HEK293T (cell line): ENCODE measurements around the gene TSPAN5.

Experiments
- CTCF ChIA-PET: fragments of 350-600 bp; formaldehyde crosslinking; extraction: SDS; loops from one replicate; lab custom pipeline; 2021; ENCODE audit warnings: antibody characterized with exemption, inconsistent platforms; lab: Yijun Ruan, JAX
- POLR2A ChIA-PET: fragments of 350-600 bp; formaldehyde crosslinking; extraction: SDS; loops from one replicate; lab custom pipeline; 2020; ENCODE audit warnings: antibody characterized with exemption, inconsistent platforms; lab: Yijun Ruan, JAX
- DNase-seq: peaks from one replicate; pipeline ENCODE4 v3.0.0; 2012; ENCODE audit warnings: mixed read lengths; ENCODE audit errors: extremely low spot score
- ARNT ChIP-seq: fragments of 450-650 bp; IDR thresholded peaks from 2 replicates; pipeline ENCODE4 v1.6.1; 2017; ENCODE audit warnings: mild to moderate bottlenecking
- BHLHE40 ChIP-seq: fragments of 450-650 bp; IDR thresholded peaks from 2 replicates; pipeline ENCODE4 v1.6.1; 2016; ENCODE audit warnings: mild to moderate bottlenecking, moderate library complexity, borderline replicate concordance
- CTBP1 ChIP-seq: fragments of 450-650 bp; IDR thresholded peaks from 2 replicates; pipeline ENCODE4 v1.6.1; 2016; ENCODE audit warnings: borderline replicate concordance
- ELF4 ChIP-seq: fragments of 450-650 bp; IDR thresholded peaks from 2 replicates; pipeline ENCODE4 v1.6.1; 2017; ENCODE audit warnings: antibody characterized with exemption
- FOXA1 ChIP-seq: fragments of 450-650 bp; IDR thresholded peaks from 2 replicates; pipeline ENCODE4 v1.6.1; 2016; ENCODE audit warnings: mild to moderate bottlenecking
- FOXK2 ChIP-seq: fragments of 450-650 bp; IDR thresholded peaks from 2 replicates; pipeline ENCODE4 v1.6.1; 2016; ENCODE audit warnings: mild to moderate bottlenecking
- FOXM1 ChIP-seq: fragments of 450-650 bp; IDR thresholded peaks from 2 replicates; pipeline ENCODE4 v1.6.1; 2017; ENCODE audit warnings: mild to moderate bottlenecking, borderline replicate concordance
- HDGF ChIP-seq: fragments of 450-650 bp; IDR thresholded peaks from 2 replicates; pipeline ENCODE4 v1.6.1; 2017; ENCODE audit warnings: antibody characterized with exemption, borderline replicate concordance
- L3MBTL2 ChIP-seq: fragments of 450-650 bp; conservative IDR thresholded peaks from 2 replicates; pipeline ENCODE4 v1.6.1; 2016; ENCODE audit warnings: mild to moderate bottlenecking
- LEF1 ChIP-seq: fragments of 450-650 bp; IDR thresholded peaks from 2 replicates; pipeline ENCODE4 v1.6.1; 2017; ENCODE audit warnings: mild to moderate bottlenecking, borderline replicate concordance
- NFRKB ChIP-seq: fragments of 450-650 bp; IDR thresholded peaks from 2 replicates; pipeline ENCODE4 v1.6.1; 2016; ENCODE audit warnings: mild to moderate bottlenecking, moderate library complexity
- PKNOX1 ChIP-seq: fragments of 450-650 bp; IDR thresholded peaks from 2 replicates; pipeline ENCODE4 v1.6.1; 2016
- SP1 ChIP-seq: fragments of 450-650 bp; IDR thresholded peaks from 2 replicates; pipeline ENCODE4 v1.6.1; 2017
- SUZ12 ChIP-seq: fragments of 450-650 bp; IDR thresholded peaks from 2 replicates; pipeline ENCODE4 v1.6.1; 2016; ENCODE audit warnings: mild to moderate bottlenecking
- TARDBP ChIP-seq: fragments of 450-650 bp; IDR thresholded peaks from 2 replicates; pipeline ENCODE4 v1.6.1; 2016
- ZNF384 ChIP-seq: fragments of 450-650 bp; IDR thresholded peaks from 2 replicates; pipeline ENCODE4 v1.6.1; 2016

Gene TSPAN5

GRCh38 chr4:98691588-98691987 lies 33.2 kb upstream of the TSPAN5 start:
- no peak for TF ChIP-seq SUZ12
- no peak for TF ChIP-seq ELF4
- TF ChIP-seq TARDBP = no peak
- no peak for TF ChIP-seq SP1
- TF ChIP-seq BHLHE40 = no peak
- TF ChIP-seq ZNF384 = no peak
- TF ChIP-seq FOXM1 = no peak
- TF ChIP-seq ARNT = no peak
- no peak for TF ChIP-seq FOXA1
- no peak for TF ChIP-seq HDGF
- TF ChIP-seq FOXK2 = no peak
- TF ChIP-seq LEF1 = no peak
- no peak for TF ChIP-seq PKNOX1
- TF ChIP-seq L3MBTL2 = no peak
- TF ChIP-seq NFRKB = no peak
- TF ChIP-seq CTBP1 = no peak
- POLR2A ChIA-PET = no interaction called here
- CTCF ChIA-PET = no interaction called here
- DNase-seq = no peak

DNA sequence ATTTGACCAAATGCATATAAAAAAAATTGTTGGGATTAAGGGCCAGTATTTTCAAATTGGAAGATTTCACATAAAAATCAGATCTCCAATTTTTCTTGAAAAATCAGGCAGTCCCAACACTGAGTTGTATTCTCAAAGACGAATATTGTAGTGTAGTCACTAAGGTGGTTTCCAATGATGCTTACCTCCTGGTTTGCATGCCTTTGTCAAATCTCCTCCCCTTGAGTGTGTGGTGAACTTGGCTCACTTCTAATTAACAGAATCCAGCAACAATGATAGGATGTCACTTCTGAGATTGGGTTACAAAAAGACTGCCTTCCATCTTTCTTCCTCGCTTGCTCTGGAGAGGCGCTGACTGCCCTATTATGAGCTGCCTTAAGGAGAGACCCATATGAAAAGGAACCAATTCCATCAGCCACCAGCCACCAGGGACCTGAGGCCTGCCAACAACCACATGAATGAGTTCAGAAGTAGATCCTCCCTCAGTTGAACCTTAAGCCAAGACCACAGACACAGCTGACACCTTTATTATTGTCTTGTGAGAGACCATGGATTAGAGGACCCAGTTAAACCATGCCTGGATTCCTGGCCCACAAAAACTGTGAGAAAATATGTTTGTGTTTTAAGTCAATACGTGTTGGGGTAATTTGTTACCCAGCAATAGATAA lies 31.2 kb upstream of the TSPAN5 start:
- TF ChIP-seq LEF1 = no peak
- TF ChIP-seq CTBP1 = no peak
- TF ChIP-seq BHLHE40 = no peak
- TF ChIP-seq HDGF = no peak
- TF ChIP-seq SP1 = no peak
- TF ChIP-seq PKNOX1 = no peak
- no peak for TF ChIP-seq L3MBTL2
- TF ChIP-seq SUZ12 = no peak
- no peak for TF ChIP-seq FOXA1
- CTCF ChIA-PET = no interaction called here
- no peak for DNase-seq
- POLR2A ChIA-PET = no interaction called here

GRCh38 chr4:98688411-98689290 lies 30.2 kb upstream of the TSPAN5 start:
- TF ChIP-seq FOXK2 (no peak), HDGF (no peak), CTBP1 (no peak), NFRKB (no peak), LEF1 (no peak), SP1 (no peak), TARDBP (no peak), SUZ12 (no peak), ZNF384 (no peak)
- ChIA-PET CTCF (no interaction called here), POLR2A (no interaction called here)
- DNase-seq = no peak

- CTCF ChIA-PET = no interaction called here
- no peak for DNase-seq
- TF ChIP-seq HDGF = no peak
- no peak for TF ChIP-seq SUZ12
- TF ChIP-seq CTBP1 = no peak
- no peak for TF ChIP-seq LEF1
- TF ChIP-seq BHLHE40 = no peak
- POLR2A ChIA-PET = no interaction called here
Measured at GRCh38 chr4:98687876-98688275, 29.5 kb upstream of the TSPAN5 start.

- no peak for DNase-seq
- ChIA-PET CTCF (no interaction called here), POLR2A (interaction anchor here (1.4 kb wide), 1 partner anchor 11 kb away, joined by 3 read pairs; no protein-coding TSS in a partner anchor)
- TF ChIP-seq SUZ12 = no peak
- TF ChIP-seq NFRKB = no peak
- no peak for TF ChIP-seq TARDBP
- no peak for TF ChIP-seq SP1
- TF ChIP-seq ELF4 = no peak
- TF ChIP-seq ARNT = no peak
- TF ChIP-seq CTBP1 = no peak
- TF ChIP-seq PKNOX1 = no peak
- TF ChIP-seq FOXK2 = no peak
- TF ChIP-seq L3MBTL2 = no peak
Measured at GRCh38 chr4:98686847-98687246, 28.4 kb upstream of the TSPAN5 start.

- no peak for TF ChIP-seq HDGF
- no peak for TF ChIP-seq ELF4
- TF ChIP-seq FOXM1 = no peak
- no peak for TF ChIP-seq FOXK2
- no peak for DNase-seq
- POLR2A ChIA-PET = interaction anchor here (1.4 kb wide), 1 partner anchor 12 kb away, joined by 3 read pairs; no protein-coding TSS in a partner anchor
- CTCF ChIA-PET = no interaction called here
Measured at GRCh38 chr4:98686043-98686707, 27.8 kb upstream of the TSPAN5 start.
